Common myeloid progenitor, CD34-positive (primary cell): ENCODE results near the gene LRRK2.

Experiments used
- CTCF ChIA-PET: fragments of 350-600 bp; sonication (Branson Sonifier 250); formaldehyde crosslinking; loops from one replicate; lab custom pipeline; 2021; ENCODE audit warnings: antibody characterized with exemption; lab: Charles Lee
- POLR2A ChIA-PET: fragments of 350-600 bp; sonication (Branson Sonifier 250); formaldehyde crosslinking; loops from one replicate; lab custom pipeline; 2021; ENCODE audit warnings: antibody characterized with exemption; lab: Charles Lee
- DNase-seq, 3 donors: peaks; one replicate each; pipeline versions ENCODE4 v3.0.0 to v3.0.0-alpha.2; 2013
- H3K27ac ChIP-seq, 2 experiments: 1 replicate in 1 of 2; 2 replicates in 1 of 2; pipeline ENCODE4 v1.7.0; 2013; ENCODE audit warnings: inconsistent platforms in 2 of 2, low read length in 2 of 2, mild to moderate bottlenecking in 2 of 2, low read depth in 1 of 2, moderate library complexity in 1 of 2; ENCODE audit not compliant: severe bottlenecking in 2 of 2, insufficient read depth in 1 of 2, poor library complexity in 1 of 2
- H3K27me3 ChIP-seq, 5 experiments: replicated peaks in 2 of 5; 1 replicate in 3 of 5; 2 replicates in 2 of 5; pipeline versions ENCODE4 v1.6.1 to v1.7.0; 2013; ENCODE audit warnings: low read length in 4 of 5, mild to moderate bottlenecking in 2 of 5, moderate library complexity in 2 of 5, inconsistent platforms in 1 of 5; ENCODE audit not compliant: insufficient read depth in 5 of 5, control insufficient read depth in 4 of 5
- H3K36me3 ChIP-seq, 4 experiments: 1 replicate in 2 of 4; 2 replicates in 2 of 4; pipeline versions ENCODE4 v1.6.1 to v1.7.0; 2013; ENCODE audit warnings: low read length in 3 of 4, control low read depth in 1 of 4, mild to moderate bottlenecking in 1 of 4; ENCODE audit not compliant: control insufficient read depth in 4 of 4, insufficient read depth in 4 of 4
- H3K4me1 ChIP-seq, 4 experiments: 1 replicate in 3 of 4; 2 replicates in 1 of 4; pipeline versions ENCODE4 v1.6.1 to v1.7.1; 2013; ENCODE audit warnings: low read length in 3 of 4, mild to moderate bottlenecking in 3 of 4, control low read depth in 1 of 4, inconsistent platforms in 1 of 4, moderate library complexity in 1 of 4; ENCODE audit not compliant: control insufficient read depth in 4 of 4, insufficient read depth in 4 of 4; ENCODE audit errors: control extremely low read depth in 1 of 4
- H3K4me3 ChIP-seq, 7 experiments: 1 replicate in 4 of 7; 2 replicates in 3 of 7; pipeline versions ENCODE4 v1.5.1 to v1.7.0; 2013; ENCODE audit warnings: mild to moderate bottlenecking in 7 of 7, low read length in 6 of 7, moderate library complexity in 6 of 7, inconsistent platforms in 2 of 7, low read depth in 2 of 7, control low read depth in 1 of 7; ENCODE audit not compliant: insufficient read depth in 4 of 7, control insufficient read depth in 1 of 7; ENCODE audit errors: extremely low read depth in 1 of 7
- H3K9me3 ChIP-seq, 5 experiments: 1 replicate in 4 of 5; 2 replicates in 1 of 5; pipeline versions ENCODE4 v1.6.1 to v1.7.1; 2013; ENCODE audit warnings: low read length in 4 of 5, mild to moderate bottlenecking in 2 of 5, inconsistent platforms in 1 of 5, low read depth in 1 of 5, moderate library complexity in 1 of 5; ENCODE audit not compliant: control insufficient read depth in 4 of 5, insufficient read depth in 2 of 5; ENCODE audit errors: control extremely low read depth in 1 of 5
- WGBS: methylation state at CpG from one replicate; pipeline ENCODE4 v1.1.5; 2013; ENCODE audit not compliant: insufficient coverage; 5-methylcytosine and 5-hydroxymethylcytosine counted together

LRRK2 gene

DNA sequence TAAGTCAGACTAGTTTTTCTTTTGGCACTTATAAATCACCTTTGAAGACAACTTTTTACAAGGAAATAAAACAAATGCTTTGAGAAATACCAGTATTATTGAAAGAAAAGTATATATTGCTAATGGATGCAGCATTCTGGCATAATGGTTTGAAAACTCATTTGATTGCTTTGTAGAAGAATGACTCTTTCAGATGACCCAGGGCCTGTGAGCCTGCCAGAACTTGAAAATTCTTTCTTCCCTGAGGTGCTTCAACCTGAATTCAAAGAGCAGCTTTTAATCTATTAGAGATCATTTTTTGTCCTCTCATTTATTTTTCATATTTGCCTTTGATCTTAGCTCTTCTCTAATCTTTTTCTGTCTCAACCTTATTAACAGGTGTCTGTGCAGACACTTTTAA, 87.4 kb downstream of the LRRK2 start:
- H3K4me1 ChIP-seq = no peaks in the 10 kb centered on the region
- H3K27ac ChIP-seq = no peak overlapping the region
- DNase-seq = no peak
- H3K27me3 ChIP-seq = no peaks in the 10 kb centered on the region
- no peaks in the 10 kb centered on the region for H3K36me3 ChIP-seq
- no peak overlapping the region for H3K4me3 ChIP-seq
- H3K9me3 ChIP-seq = no peaks in the 10 kb centered on the region
- POLR2A ChIA-PET = no interaction called here
- CTCF ChIA-PET = interaction anchor here (1.0 to 2.0 kb wide), 4 partner anchors 16 to 301 kb away, joined by 3 to 7 read pairs (median 3); no protein-coding TSS in a partner anchor

DNA sequence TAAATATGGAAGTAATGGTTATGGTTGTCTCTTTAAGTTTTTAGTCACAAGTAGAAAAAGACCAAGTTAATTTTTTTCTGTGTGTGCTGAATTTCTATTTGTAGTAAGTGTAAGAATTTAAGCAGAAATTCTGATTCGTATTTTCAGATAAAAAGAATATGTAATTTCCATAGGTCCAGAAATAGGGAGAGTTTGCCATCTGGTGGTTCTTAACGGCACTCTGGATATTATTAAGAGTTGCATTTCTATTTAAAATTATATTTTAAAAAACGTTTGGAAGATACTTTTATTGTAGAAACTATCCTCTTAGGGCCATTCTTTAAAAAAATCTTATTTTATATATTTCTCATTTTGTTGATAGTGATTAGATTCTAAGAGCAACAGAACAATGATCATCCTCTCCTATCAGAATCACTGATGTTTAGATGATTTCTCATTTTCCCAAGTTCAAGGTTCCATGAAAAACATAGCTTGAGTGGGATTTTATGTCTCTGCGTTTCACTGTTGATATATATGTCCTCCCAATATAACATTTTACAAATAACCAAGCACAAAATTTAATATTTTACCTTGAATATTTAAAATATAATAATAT, 88.3 kb downstream of the LRRK2 start:
- Histone ChIP-seq H3K27ac (no peak overlapping the region), H3K27me3 (no peaks in the 10 kb centered on the region), H3K4me1 (no peaks in the 10 kb centered on the region), H3K9me3 (no peaks in the 10 kb centered on the region), H3K4me3 (no peak overlapping the region), H3K36me3 (no peaks in the 10 kb centered on the region)
- CTCF ChIA-PET = interaction anchor here (0.8 to 2.4 kb wide), 12 partner anchors 8 to 302 kb away, joined by 3 to 11 read pairs (median 4); no protein-coding TSS in a partner anchor
- POLR2A ChIA-PET = no interaction called here
- DNase-seq = peak; percentile 24 to 64 (median 51)
- no CpG with 5 or more reads among the region's 4 CpGs for WGBS

DNA sequence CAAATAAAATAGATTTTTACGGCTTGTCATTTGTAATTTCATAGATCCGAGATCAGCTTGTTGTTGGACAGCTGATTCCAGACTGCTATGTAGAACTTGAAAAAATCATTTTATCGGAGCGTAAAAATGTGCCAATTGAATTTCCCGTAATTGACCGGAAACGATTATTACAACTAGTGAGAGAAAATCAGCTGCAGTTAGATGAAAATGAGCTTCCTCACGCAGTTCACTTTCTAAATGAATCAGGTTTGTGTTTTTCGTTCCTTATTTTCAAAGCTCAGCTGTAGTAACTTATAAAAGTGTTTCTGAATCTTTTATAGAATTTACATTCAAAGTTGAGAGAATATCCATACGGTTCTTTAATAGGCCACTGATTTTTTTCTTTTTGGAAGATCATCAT, 89.1 kb downstream of the LRRK2 start:
- WGBS = 98% methylated on average over 9 of the region's 10 CpGs
- POLR2A ChIA-PET = no interaction called here
- CTCF ChIA-PET = interaction anchor here (0.8 to 2.4 kb wide), 13 partner anchors 9 to 303 kb away, joined by 3 to 11 read pairs (median 4); no protein-coding TSS in a partner anchor

GRCh38 chr12:40314927-40315326, 90.1 kb downstream of the LRRK2 start:
- no peaks in the 10 kb centered on the region for H3K27me3 ChIP-seq
- DNase-seq = peak in 2 of 3 donors; percentile 35 to 42
- H3K36me3 ChIP-seq = no peaks in the 10 kb centered on the region
- H3K4me1 ChIP-seq = no peaks in the 10 kb centered on the region
- POLR2A ChIA-PET = no interaction called here
- CTCF ChIA-PET = interaction anchor here (0.9 to 2.4 kb wide), 8 partner anchors 10 to 304 kb away, joined by 3 to 11 read pairs (median 4); partner anchors contain the start of gene SLC2A13
- H3K4me3 ChIP-seq = no peak overlapping the region
- no peak overlapping the region for H3K27ac ChIP-seq
- no peaks in the 10 kb centered on the region for H3K9me3 ChIP-seq

More for the DNA sequence above, 89.1 kb downstream of the LRRK2 start:
- Histone ChIP-seq H3K27ac (no peak overlapping the region), H3K27me3 (no peaks in the 10 kb centered on the region), H3K4me3 (no peak overlapping the region), H3K4me1 (no peaks in the 10 kb centered on the region), H3K9me3 (no peaks in the 10 kb centered on the region), H3K36me3 (no peaks in the 10 kb centered on the region)
- no peak for DNase-seq

DNA sequence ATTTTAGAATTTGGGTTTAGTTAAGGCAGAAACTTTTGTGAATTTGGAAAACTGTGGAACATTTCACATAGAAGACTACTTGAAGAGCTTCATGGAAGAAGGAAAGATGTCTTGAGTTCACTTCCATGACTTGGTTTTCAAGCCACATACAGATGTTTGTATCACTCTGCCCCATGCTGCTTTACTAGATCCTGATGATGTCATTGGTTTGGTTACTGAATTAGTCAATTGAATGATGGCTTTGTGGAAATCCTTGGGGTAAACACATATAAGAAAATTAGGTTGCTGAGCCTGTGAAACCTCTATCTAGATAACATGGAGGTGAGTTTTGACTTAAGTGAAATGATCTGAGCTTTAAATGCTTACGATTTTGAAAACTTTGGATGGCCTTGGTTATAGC, 90.6 kb downstream of the LRRK2 start:
- DNase-seq = no peak
- Histone ChIP-seq H3K36me3 (no peaks in the 10 kb centered on the region), H3K4me1 (no peaks in the 10 kb centered on the region), H3K4me3 (no peak overlapping the region), H3K9me3 (no peaks in the 10 kb centered on the region), H3K27ac (no peak overlapping the region), H3K27me3 (no peaks in the 10 kb centered on the region)
- no CpG with 5 or more reads among the region's 1 CpG for WGBS
- CTCF ChIA-PET = interaction anchor here (1.1 to 2.4 kb wide), 4 partner anchors 10 to 304 kb away, joined by 3 to 11 read pairs (median 4); partner anchors contain the start of gene SLC2A13
- POLR2A ChIA-PET = no interaction called here

DNA sequence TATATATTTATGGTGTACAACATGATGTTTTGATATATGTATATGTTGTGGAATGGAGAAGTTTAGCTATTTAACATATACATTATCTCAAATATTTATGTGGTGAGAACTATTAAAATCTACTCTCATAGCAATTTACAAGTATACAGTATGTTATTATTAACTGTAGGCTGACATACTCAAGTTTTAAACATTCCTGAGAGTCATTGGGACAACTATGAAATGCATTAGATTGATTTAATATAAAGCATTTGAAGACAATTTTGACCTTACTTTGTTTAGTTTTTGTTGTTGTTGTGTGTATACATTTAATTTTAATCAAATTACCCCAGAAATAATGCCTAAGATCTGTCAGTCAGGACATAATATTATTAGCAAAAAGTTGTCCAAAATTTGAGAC, 99.5 kb downstream of the LRRK2 start:
- ChIA-PET CTCF (interaction anchor here (0.7 to 1.4 kb wide), 3 partner anchors 9 to 14 kb away, joined by 3 to 4 read pairs (median 3); no protein-coding TSS in a partner anchor), POLR2A (no interaction called here)
- H3K4me3 ChIP-seq = no peak overlapping the region
- no peaks in the 10 kb centered on the region for H3K9me3 ChIP-seq
- no peaks in the 10 kb centered on the region for H3K27me3 ChIP-seq
- H3K4me1 ChIP-seq = no peaks in the 10 kb centered on the region
- DNase-seq = no peak
- H3K27ac ChIP-seq = no peak overlapping the region
- H3K36me3 ChIP-seq = no peaks in the 10 kb centered on the region

DNA sequence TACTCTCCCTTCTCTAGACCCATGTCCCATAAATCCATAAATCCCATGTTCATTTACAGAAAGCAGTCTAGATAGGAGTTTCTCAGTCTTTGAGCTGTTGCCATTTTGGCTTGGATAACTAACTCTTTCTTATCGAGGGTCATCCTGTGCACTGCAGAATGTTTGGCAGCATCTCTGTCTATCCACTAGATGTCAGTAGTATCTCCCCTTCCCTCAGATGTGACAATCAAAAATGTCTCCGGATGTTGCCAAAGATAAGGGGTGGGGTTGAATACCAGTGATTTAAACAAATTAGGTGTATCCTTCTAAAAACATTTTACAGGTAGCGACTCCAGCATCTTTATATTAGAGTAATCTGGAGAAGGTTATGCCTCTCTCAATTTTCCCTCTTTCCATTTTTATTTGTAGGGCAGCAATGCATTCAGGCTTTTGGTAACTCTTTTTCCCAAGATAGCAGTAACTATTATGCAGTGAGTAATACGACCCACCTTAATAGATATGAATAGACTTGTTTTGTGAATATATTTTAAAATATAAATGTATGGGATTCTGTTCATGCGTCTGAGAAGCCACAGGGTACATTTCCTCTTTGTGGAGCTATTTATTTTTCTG, 100.7 kb downstream of the LRRK2 start:
- H3K36me3 ChIP-seq = no peaks in the 10 kb centered on the region
- no peak overlapping the region for H3K27ac ChIP-seq
- H3K9me3 ChIP-seq = no peaks in the 10 kb centered on the region
- ChIA-PET CTCF (interaction anchor here (0.9 to 1.4 kb wide), 4 partner anchors 10 to 19 kb away, joined by 3 to 4 read pairs (median 3); no protein-coding TSS in a partner anchor), POLR2A (no interaction called here)
- no peaks in the 10 kb centered on the region for H3K4me1 ChIP-seq
- peak; percentile 17 to 43 (median 40) for DNase-seq
- H3K4me3 ChIP-seq = no peak overlapping the region
- H3K27me3 ChIP-seq = no peaks in the 10 kb centered on the region
- WGBS = no CpG with 5 or more reads among the region's 5 CpGs
